RWPE2 (cell line): ENCODE data around the gene NME7.

Experiments used
- ATAC-seq: fragments of 200-7000 bp; cut with Tn5 transposase; 3 replicates; pipeline ENCODE4 v1.9.1; 2021; ENCODE audit warnings: low read depth
- DNase-seq: peaks from one replicate; pipeline ENCODE4 v3.0.0-alpha.2; 2020; ENCODE audit warnings: low spot score
- H3K27ac ChIP-seq: fragments of 450-650 bp; 2 replicates; pipeline ENCODE4 v1.5.1; 2017; ENCODE audit warnings: mild to moderate bottlenecking; ENCODE audit not compliant: poor library complexity, severe bottlenecking
- H3K27me3 ChIP-seq: fragments of 250-450 bp; sonication (Bioruptor Pico); 2 replicates; pipeline ENCODE4 v1.5.1; 2021; ENCODE audit warnings: mild to moderate bottlenecking, moderate library complexity; ENCODE audit not compliant: insufficient read depth, poor library complexity, severe bottlenecking
- H3K36me3 ChIP-seq: fragments of 250-450 bp; sonication (Bioruptor Pico); 2 replicates; pipeline ENCODE4 v1.5.1; 2020; ENCODE audit warnings: low read depth, mild to moderate bottlenecking, moderate library complexity
- H3K4me1 ChIP-seq: fragments of 250-450 bp; sonication (Bioruptor Pico); 2 replicates; pipeline ENCODE4 v1.5.1; 2021; ENCODE audit warnings: mild to moderate bottlenecking, moderate library complexity; ENCODE audit not compliant: insufficient read depth, poor library complexity, severe bottlenecking
- H3K4me3 ChIP-seq: fragments of 250-450 bp; sonication (Bioruptor Pico); 2 replicates; pipeline ENCODE4 v1.5.1; 2021; ENCODE audit warnings: mild to moderate bottlenecking, moderate library complexity; ENCODE audit not compliant: severe bottlenecking
- H3K9me3 ChIP-seq: fragments of 250-450 bp; sonication (Bioruptor Pico); 2 replicates; pipeline ENCODE4 v1.5.1; 2021; ENCODE audit warnings: mild to moderate bottlenecking, moderate library complexity; ENCODE audit not compliant: severe bottlenecking
- TF ChIP-seq, protein P1 (sequence below): fragments of 450-650 bp; IDR thresholded peaks from one replicate; pipeline ENCODE4 v1.5.1; 2017; ENCODE audit warnings: mild to moderate bottlenecking, moderate library complexity; ENCODE audit not compliant: poor library complexity, severe bottlenecking

Gene NME7

DNA sequence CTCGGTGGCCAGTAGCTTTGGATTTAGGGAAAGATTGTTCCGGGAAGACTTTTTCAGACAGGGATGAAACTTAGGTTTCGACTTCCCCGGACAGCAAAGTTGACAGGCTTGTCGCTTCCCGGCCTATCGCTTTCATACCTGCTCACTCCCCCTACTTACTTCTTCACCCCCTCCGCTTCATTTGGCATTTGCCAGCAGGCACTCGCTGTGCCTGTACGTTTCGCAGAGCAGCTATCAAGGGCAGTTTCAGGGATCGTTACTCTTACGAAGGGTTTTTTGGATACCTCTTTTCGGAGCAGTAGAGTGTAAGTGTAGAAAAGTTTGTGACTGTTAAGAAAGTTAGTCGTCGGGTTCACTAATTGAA lies 791 bp upstream of the NME7 start:
- Histone ChIP-seq H3K4me1 (peaks cover 41% of the 10 kb centered on the region), H3K36me3 (peaks cover 42% of the 10 kb centered on the region), H3K27me3 (no peaks in the 10 kb centered on the region), H3K27ac (peak overlapping the region; percentile 90), H3K4me3 (peak overlapping the region; percentile 56), H3K9me3 (no peaks in the 10 kb centered on the region)
- ATAC-seq (no peak), DNase-seq (no peak)
- TF ChIP-seq, protein P1, sequence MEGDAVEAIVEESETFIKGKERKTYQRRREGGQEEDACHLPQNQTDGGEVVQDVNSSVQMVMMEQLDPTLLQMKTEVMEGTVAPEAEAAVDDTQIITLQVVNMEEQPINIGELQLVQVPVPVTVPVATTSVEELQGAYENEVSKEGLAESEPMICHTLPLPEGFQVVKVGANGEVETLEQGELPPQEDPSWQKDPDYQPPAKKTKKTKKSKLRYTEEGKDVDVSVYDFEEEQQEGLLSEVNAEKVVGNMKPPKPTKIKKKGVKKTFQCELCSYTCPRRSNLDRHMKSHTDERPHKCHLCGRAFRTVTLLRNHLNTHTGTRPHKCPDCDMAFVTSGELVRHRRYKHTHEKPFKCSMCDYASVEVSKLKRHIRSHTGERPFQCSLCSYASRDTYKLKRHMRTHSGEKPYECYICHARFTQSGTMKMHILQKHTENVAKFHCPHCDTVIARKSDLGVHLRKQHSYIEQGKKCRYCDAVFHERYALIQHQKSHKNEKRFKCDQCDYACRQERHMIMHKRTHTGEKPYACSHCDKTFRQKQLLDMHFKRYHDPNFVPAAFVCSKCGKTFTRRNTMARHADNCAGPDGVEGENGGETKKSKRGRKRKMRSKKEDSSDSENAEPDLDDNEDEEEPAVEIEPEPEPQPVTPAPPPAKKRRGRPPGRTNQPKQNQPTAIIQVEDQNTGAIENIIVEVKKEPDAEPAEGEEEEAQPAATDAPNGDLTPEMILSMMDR, result no peak

DNA sequence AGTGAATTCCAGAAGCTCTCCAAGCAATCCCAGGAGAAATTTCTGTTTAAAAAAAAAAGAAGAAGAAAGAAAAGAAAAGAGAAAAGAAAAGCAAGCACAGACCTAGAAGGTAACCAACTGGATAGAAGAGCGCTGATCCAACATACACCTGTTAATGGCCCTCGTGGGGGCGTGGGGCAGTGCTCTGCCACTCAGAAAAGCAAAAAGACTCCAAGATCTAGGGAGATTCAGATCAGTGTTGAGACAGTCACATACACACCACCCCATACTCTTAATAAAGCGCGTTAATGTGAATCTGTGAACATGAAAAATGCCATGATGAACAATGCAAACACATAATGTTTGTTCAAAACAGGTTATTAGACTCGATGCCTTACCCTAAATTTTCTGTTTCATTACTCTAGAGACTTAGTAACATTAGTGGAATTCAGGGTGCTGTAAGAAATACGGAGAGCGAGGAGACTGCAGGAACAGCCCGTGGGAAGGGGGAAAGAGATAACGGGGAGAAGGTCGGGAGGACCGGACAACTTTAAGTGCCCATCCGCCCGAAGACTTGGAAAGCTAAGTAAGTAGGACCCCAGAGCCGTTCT lies 406 bp downstream of the NME7 start:
- Histone ChIP-seq H3K27me3 (no peaks in the 10 kb centered on the region), H3K27ac (peak overlapping the region; percentile 90), H3K4me1 (peaks cover 53% of the 10 kb centered on the region), H3K9me3 (no peaks in the 10 kb centered on the region), H3K36me3 (peaks cover 33% of the 10 kb centered on the region), H3K4me3 (peak overlapping the region; percentile 56)
- TF ChIP-seq, protein P1, result no peak
- ATAC-seq (peak; percentile 9), DNase-seq (no peak)

DNA sequence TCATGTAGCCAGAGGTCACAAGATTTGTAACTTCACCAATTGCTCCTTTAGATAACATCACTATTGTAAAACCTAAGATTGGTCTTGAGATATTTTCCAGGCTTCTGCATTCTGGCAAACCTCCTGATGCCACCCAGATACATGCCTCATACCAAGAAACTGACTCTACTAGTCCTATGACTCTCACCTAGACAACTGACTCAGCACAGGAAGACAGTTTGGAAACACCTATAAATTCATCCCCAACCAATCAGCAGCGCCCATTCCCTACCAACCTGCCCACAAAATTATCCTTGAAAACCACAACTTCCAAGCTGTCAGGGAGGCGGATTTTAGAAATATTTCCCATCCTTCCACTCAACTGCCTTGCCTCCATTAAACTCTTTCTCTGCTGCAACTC lies 2.6 kb downstream of the NME7 start:
- ATAC-seq (peak; percentile 64), DNase-seq (peak; percentile 73)
- Histone ChIP-seq H3K4me3 (no peak overlapping the region), H3K36me3 (peaks cover 11% of the 10 kb centered on the region), H3K9me3 (no peaks in the 10 kb centered on the region), H3K27ac (peak overlapping the region; percentile 90), H3K27me3 (no peaks in the 10 kb centered on the region), H3K4me1 (peaks cover 58% of the 10 kb centered on the region)
- TF ChIP-seq, protein P1, result no peak

DNA sequence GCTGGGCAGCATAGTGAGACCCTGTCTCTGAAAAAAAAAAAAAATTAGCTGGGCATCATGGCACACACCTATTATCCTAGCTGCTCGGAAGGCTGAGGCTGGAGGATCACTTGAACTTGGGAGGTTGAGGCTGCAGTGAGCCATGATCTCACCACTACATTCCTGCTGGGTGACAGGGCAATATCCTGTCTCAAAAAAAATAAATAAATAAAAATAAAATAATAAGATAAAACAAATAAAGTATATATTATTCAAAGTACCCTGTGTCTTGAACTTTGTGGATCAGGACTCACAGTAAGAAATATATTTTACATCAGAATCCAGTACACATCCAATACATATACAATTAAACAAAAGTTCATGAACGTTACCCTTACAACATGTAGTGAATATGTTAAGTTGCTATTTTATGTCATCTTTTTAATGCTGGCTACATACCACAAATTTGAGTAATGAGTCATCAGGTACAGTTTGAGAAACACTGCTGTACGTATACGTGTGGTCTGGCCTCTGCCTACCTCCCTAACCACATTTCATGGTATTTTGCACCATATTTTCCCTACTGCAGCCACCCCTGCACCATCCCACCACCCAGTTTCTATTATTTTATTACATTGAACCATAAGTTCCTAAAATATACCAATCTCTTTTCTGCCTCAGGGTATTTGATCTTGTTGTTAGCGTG lies 4.4 kb downstream of the NME7 start:
- ATAC-seq, result peak; percentile 48
- TF ChIP-seq, protein P1, result no peak
- Histone ChIP-seq H3K4me1 (peaks cover 50% of the 10 kb centered on the region), H3K27ac (peak overlapping the region; percentile 90), H3K4me3 (no peak overlapping the region), H3K9me3 (no peaks in the 10 kb centered on the region), H3K36me3 (peaks cover 3% of the 10 kb centered on the region; the same call in 1 of the 2 replicates), H3K27me3 (no peaks in the 10 kb centered on the region)
- DNase-seq, result no peak

DNA sequence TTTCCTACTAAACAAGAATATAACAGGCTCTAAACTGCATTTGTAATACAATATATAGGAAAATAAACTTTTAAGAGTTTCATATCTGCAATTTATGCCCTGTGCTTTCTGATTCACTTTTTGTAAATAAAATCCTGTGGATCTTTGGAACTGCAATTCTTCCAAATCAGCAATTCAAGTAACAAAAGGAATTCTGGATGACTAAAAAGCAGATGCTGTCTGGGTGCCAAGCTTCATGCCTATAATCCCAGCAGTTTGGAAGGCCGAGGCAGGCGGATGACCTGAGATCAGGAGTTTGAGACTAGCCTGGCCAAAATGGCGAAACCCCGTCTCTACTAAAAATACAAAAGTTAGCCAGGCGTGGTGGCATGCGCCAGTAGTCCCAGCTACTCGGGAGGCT lies 6.3 kb downstream of the NME7 start:
- TF ChIP-seq, protein P1, result no peak
- H3K4me1 ChIP-seq, result peaks cover 46% of the 10 kb centered on the region
- H3K4me3 ChIP-seq, result no peak overlapping the region
- H3K27me3 ChIP-seq, result no peaks in the 10 kb centered on the region
- peaks cover 3% of the 10 kb centered on the region; the same call in 1 of the 2 replicates for H3K36me3 ChIP-seq
- H3K27ac ChIP-seq, result peak overlapping the region; percentile 10
- DNase-seq (no peak), ATAC-seq (no peak)
- H3K9me3 ChIP-seq, result no peaks in the 10 kb centered on the region
